Common myeloid progenitor, CD34-positive (primary cell): ENCODE data around the gene FBXO24.

Experiments used
- CTCF ChIA-PET: fragments of 350-600 bp; sonication (Branson Sonifier 250); formaldehyde crosslinking; loops from one replicate; lab custom pipeline; 2021; ENCODE audit warnings: antibody characterized with exemption; lab: Charles Lee
- POLR2A ChIA-PET: fragments of 350-600 bp; sonication (Branson Sonifier 250); formaldehyde crosslinking; loops from one replicate; lab custom pipeline; 2021; ENCODE audit warnings: antibody characterized with exemption; lab: Charles Lee
- DNase-seq, 3 donors: peaks; one replicate each; pipeline versions ENCODE4 v3.0.0 to v3.0.0-alpha.2; 2013
- H3K27ac ChIP-seq, 2 experiments: 1 replicate in 1 of 2; 2 replicates in 1 of 2; pipeline ENCODE4 v1.7.0; 2013; ENCODE audit warnings: inconsistent platforms in 2 of 2, low read length in 2 of 2, mild to moderate bottlenecking in 2 of 2, low read depth in 1 of 2, moderate library complexity in 1 of 2; ENCODE audit not compliant: severe bottlenecking in 2 of 2, insufficient read depth in 1 of 2, poor library complexity in 1 of 2
- H3K27me3 ChIP-seq, 5 experiments: replicated peaks in 2 of 5; 1 replicate in 3 of 5; 2 replicates in 2 of 5; pipeline versions ENCODE4 v1.6.1 to v1.7.0; 2013; ENCODE audit warnings: low read length in 4 of 5, mild to moderate bottlenecking in 2 of 5, moderate library complexity in 2 of 5, inconsistent platforms in 1 of 5; ENCODE audit not compliant: insufficient read depth in 5 of 5, control insufficient read depth in 4 of 5
- H3K36me3 ChIP-seq, 4 experiments: 1 replicate in 2 of 4; 2 replicates in 2 of 4; pipeline versions ENCODE4 v1.6.1 to v1.7.0; 2013; ENCODE audit warnings: low read length in 3 of 4, control low read depth in 1 of 4, mild to moderate bottlenecking in 1 of 4; ENCODE audit not compliant: control insufficient read depth in 4 of 4, insufficient read depth in 4 of 4
- H3K4me1 ChIP-seq, 4 experiments: 1 replicate in 3 of 4; 2 replicates in 1 of 4; pipeline versions ENCODE4 v1.6.1 to v1.7.1; 2013; ENCODE audit warnings: low read length in 3 of 4, mild to moderate bottlenecking in 3 of 4, control low read depth in 1 of 4, inconsistent platforms in 1 of 4, moderate library complexity in 1 of 4; ENCODE audit not compliant: control insufficient read depth in 4 of 4, insufficient read depth in 4 of 4; ENCODE audit errors: control extremely low read depth in 1 of 4
- H3K4me3 ChIP-seq, 7 experiments: 1 replicate in 4 of 7; 2 replicates in 3 of 7; pipeline versions ENCODE4 v1.5.1 to v1.7.0; 2013; ENCODE audit warnings: mild to moderate bottlenecking in 7 of 7, low read length in 6 of 7, moderate library complexity in 6 of 7, inconsistent platforms in 2 of 7, low read depth in 2 of 7, control low read depth in 1 of 7; ENCODE audit not compliant: insufficient read depth in 4 of 7, control insufficient read depth in 1 of 7; ENCODE audit errors: extremely low read depth in 1 of 7
- H3K9me3 ChIP-seq, 5 experiments: 1 replicate in 4 of 5; 2 replicates in 1 of 5; pipeline versions ENCODE4 v1.6.1 to v1.7.1; 2013; ENCODE audit warnings: low read length in 4 of 5, mild to moderate bottlenecking in 2 of 5, inconsistent platforms in 1 of 5, low read depth in 1 of 5, moderate library complexity in 1 of 5; ENCODE audit not compliant: control insufficient read depth in 4 of 5, insufficient read depth in 2 of 5; ENCODE audit errors: control extremely low read depth in 1 of 5
- WGBS: methylation state at CpG from one replicate; pipeline ENCODE4 v1.1.5; 2013; ENCODE audit not compliant: insufficient coverage; 5-methylcytosine and 5-hydroxymethylcytosine counted together

The FBXO24 gene

DNA sequence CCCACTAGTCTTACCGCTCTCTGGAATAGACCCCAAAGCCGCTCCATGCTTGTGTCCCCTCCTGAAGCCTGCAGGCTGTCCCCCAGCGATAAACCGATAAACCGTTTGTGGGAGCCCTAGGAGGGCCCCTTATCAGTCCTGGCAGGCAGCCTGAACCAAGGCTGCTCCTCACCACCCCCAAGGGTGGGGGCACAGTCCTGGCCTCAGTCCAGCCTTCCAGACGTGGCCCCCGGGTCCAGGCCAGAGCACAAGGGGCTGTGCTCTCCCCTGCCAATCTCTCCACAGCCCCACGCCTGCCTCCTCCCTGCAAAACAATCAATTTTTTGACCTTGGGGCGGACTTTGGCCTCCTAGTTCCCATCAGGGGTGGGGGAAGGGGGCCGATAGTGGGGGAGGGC, 55.3 kb downstream of the FBXO24 start, which contains the start of gene TFR2:
TSS of gene TFR2 (minus strand) at position 90 of the 397 bp plus-strand sequence. CDS start at position 47, 43 bp downstream.
- H3K36me3 ChIP-seq: no peaks in the 10 kb centered on the region
- no peaks in the 10 kb centered on the region for H3K9me3 ChIP-seq
- ChIA-PET POLR2A (no interaction called here), CTCF (interaction anchor here (1.3 kb wide), 1 partner anchor 9 kb away, joined by 4 read pairs; no protein-coding TSS in a partner anchor)
- peaks cover 0 to 26% (median 14%) of the 10 kb centered on the region in 4 experiments for H3K4me1 ChIP-seq
- peak; percentile 60 to 88 (median 80) for DNase-seq
- H3K27me3 ChIP-seq: no peaks in the 10 kb centered on the region
- H3K4me3 ChIP-seq: peak within 1 kb of the TSS in 6 of 7 experiments; percentile 7 to 65 (median 30)
- WGBS: 12% methylated on average over 8 of the region's 10 CpGs
- H3K27ac ChIP-seq: peak within 1 kb of the TSS in 1 of 2 experiments; percentile 70

GRCh38 chr7:100641860-100642533, 55.9 kb downstream of the FBXO24 start:
- peak; percentile 18 to 22 (median 22) for DNase-seq
- H3K9me3 ChIP-seq: no peaks in the 10 kb centered on the region
- H3K36me3 ChIP-seq: no peaks in the 10 kb centered on the region
- ChIA-PET POLR2A (no interaction called here), CTCF (interaction anchor here (0.8 to 1.4 kb wide), 4 partner anchors 8 to 177 kb away, joined by 3 to 5 read pairs (median 4); partner anchors contain the start of genes FBXO24 and LRCH4)
- H3K27me3 ChIP-seq: no peaks in the 10 kb centered on the region
- 93% methylated on average over 8 of the region's 10 CpGs for WGBS
- H3K4me1 ChIP-seq: peaks cover 0 to 26% (median 14%) of the 10 kb centered on the region in 4 experiments
- H3K4me3 ChIP-seq: peak overlapping the region in 1 of 7 experiments; percentile 19
- H3K27ac ChIP-seq: peak overlapping the region in 1 of 2 experiments; percentile 70

GRCh38 chr7:100642534-100642907, 56.4 kb downstream of the FBXO24 start:
- peak; percentile 22 to 57 (median 35) for DNase-seq
- peaks cover 0 to 3% (median 0%) of the 10 kb centered on the region in 5 experiments for H3K27me3 ChIP-seq
- H3K36me3 ChIP-seq: no peaks in the 10 kb centered on the region
- ChIA-PET POLR2A (no interaction called here), CTCF (interaction anchor here (0.8 to 1.4 kb wide), 4 partner anchors 9 to 177 kb away, joined by 3 to 5 read pairs (median 4); partner anchors contain the start of genes FBXO24 and LRCH4)
- 82% methylated on average over 11 of the region's 11 CpGs for WGBS
- H3K4me3 ChIP-seq: peak overlapping the region in 1 of 7 experiments; percentile 19
- peaks cover 0 to 26% (median 14%) of the 10 kb centered on the region in 4 experiments for H3K4me1 ChIP-seq
- no peaks in the 10 kb centered on the region for H3K9me3 ChIP-seq
- H3K27ac ChIP-seq: peak overlapping the region in 1 of 2 experiments; percentile 70

- CTCF ChIA-PET: interaction anchor here (1.1 kb wide), 1 partner anchor 16 kb away, joined by 5 read pairs; no protein-coding TSS in a partner anchor
- H3K4me3 ChIP-seq: no peak overlapping the region
- H3K36me3 ChIP-seq: no peaks in the 10 kb centered on the region
- peaks cover 2 to 28% (median 11%) of the 10 kb centered on the region in 5 experiments for H3K27me3 ChIP-seq
- WGBS: 96% methylated on average over 5 of the region's 15 CpGs
- no peaks in the 10 kb centered on the region for H3K4me1 ChIP-seq
- no peaks in the 10 kb centered on the region for H3K9me3 ChIP-seq
- POLR2A ChIA-PET: no interaction called here
- DNase-seq: no peak
- H3K27ac ChIP-seq: no peak overlapping the region
Observed at GRCh38 chr7:100649826-100650565, 63.9 kb downstream of the FBXO24 start.
